Smooth muscle cell (in vitro differentiated cells): ENCODE data around the gene IFITM5. TPM values are rescaled to one million over a fixed set of nuclear protein-coding genes. Genes with fewer than 3 reads are reported as not detected.

Experiments used
- DNase-seq: peaks from one replicate; lab custom pipeline; 2025; ENCODE audit not compliant: unreplicated experiment; lab: John Stamatoyannopoulos, UW
- H2AFZ ChIP-seq: fragments of 200-600 bp; sonication (generic); 2 replicates; pipeline ENCODE4 v1.6.0; 2016; ENCODE audit warnings: antibody characterized with exemption, low read depth, mild to moderate bottlenecking
- H3F3A ChIP-seq: fragments of 200-600 bp; sonication (generic); 2 replicates; pipeline ENCODE4 v1.6.0; 2017; ENCODE audit warnings: antibody characterized with exemption, low read depth
- H3K27ac ChIP-seq: fragments of 200-600 bp; sonication (generic); 2 replicates; pipeline ENCODE4 v1.5.1; 2016; ENCODE audit warnings: low read depth, mild to moderate bottlenecking
- H3K27me3 ChIP-seq: fragments of 200-600 bp; sonication (generic); 2 replicates; pipeline ENCODE4 v1.6.1; 2016; ENCODE audit warnings: low read depth, mild to moderate bottlenecking
- H3K36me3 ChIP-seq: fragments of 200-600 bp; sonication (generic); 2 replicates; pipeline ENCODE4 v1.5.1; 2016; ENCODE audit warnings: low read depth
- H3K4me1 ChIP-seq: fragments of 200-600 bp; sonication (generic); 2 replicates; pipeline ENCODE4 v1.5.1; 2016; ENCODE audit warnings: low read depth
- H3K4me2 ChIP-seq: fragments of 200-600 bp; sonication (generic); 2 replicates; pipeline ENCODE4 v1.6.0; 2016; ENCODE audit warnings: mild to moderate bottlenecking
- H3K4me3 ChIP-seq: fragments of 200-600 bp; sonication (generic); 2 replicates; pipeline ENCODE4 v1.5.1; 2016; ENCODE audit warnings: mild to moderate bottlenecking
- H3K79me2 ChIP-seq: fragments of 200-600 bp; sonication (generic); 2 replicates; pipeline ENCODE4 v1.6.0; 2016; ENCODE audit warnings: low read depth, mild to moderate bottlenecking
- H3K9ac ChIP-seq: fragments of 200-600 bp; sonication (generic); 2 replicates; pipeline ENCODE4 v1.6.0; 2016; ENCODE audit warnings: low read depth
- H3K9me3 ChIP-seq: fragments of 200-600 bp; sonication (generic); replicated peaks from 2 replicates; pipeline ENCODE4 v1.5.1; 2016; ENCODE audit warnings: low read depth
- H4K20me1 ChIP-seq: fragments of 200-600 bp; sonication (generic); 2 replicates; pipeline ENCODE4 v1.6.0; 2016; ENCODE audit warnings: low read depth
- WGBS: methylation state at CpG from one replicate; pipeline ENCODE4 v1.1.7; 2016; ENCODE audit warnings: low lambda C conversion rate; 5-methylcytosine and 5-hydroxymethylcytosine counted together
- polyA plus RNA-seq: library from polyadenylated mRNA; unstranded; fragments of >200 nt; fragmentation: Nextera tagmentation; extraction: Ambion mirVana; gene quantifications from 2 replicates; pipeline ENCODE4 v1.2.1, GENCODE V29; 2016
- total RNA-seq: library from RNA; depleted of rRNA; stranded (reverse); fragments of >200 nt; gene quantifications from 2 replicates; pipeline ENCODE4 v1.2.3, GENCODE V29; 2014
- TF ChIP-seq, protein P1 (sequence below): fragments of 200-600 bp; sonication (generic); IDR thresholded peaks from 2 replicates; pipeline ENCODE4 v1.5.1; 2017; ENCODE audit warnings: borderline replicate concordance, mild to moderate bottlenecking, antibody characterized with exemption; ENCODE audit not compliant: insufficient read depth, poor library complexity, severe bottlenecking

IFITM5 gene
- total and polyA plus RNA-seq, 2 experiments from 2014 or later = not detected

DNA sequence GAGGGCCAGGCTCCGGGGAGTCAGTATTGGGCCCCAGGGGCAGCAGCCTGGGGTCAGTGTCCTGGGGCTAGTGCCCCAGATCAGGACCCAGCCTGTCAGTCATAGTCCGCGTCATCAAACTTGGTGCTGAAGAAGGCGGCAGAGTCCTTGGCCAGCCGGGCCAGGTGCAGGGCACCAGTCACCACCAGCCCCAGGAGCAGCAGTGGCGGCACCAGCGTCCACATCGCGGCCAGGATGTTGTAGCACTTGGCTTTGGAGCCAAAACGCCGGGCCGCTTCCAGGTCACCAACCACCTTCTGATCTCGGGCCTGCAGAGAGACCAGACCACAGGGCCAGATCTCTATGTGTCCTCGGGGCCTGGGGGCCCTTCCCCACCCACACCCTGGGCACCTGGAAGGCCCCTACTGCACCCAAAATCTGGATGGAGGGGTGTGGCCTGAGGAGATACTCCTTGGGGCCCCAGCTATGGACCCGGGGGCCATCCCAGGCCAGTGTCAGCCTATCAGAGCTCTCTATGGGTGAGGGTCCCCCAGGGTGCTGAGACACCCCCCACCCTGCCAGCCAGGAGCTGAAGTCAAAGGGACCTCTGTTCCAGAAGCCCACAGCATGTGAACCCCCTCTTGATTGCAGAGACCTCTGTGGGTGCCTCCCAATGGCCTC, 790 bp downstream of the IFITM5 start:
- no peaks in the 10 kb centered on the region for H3F3A ChIP-seq

DNA sequence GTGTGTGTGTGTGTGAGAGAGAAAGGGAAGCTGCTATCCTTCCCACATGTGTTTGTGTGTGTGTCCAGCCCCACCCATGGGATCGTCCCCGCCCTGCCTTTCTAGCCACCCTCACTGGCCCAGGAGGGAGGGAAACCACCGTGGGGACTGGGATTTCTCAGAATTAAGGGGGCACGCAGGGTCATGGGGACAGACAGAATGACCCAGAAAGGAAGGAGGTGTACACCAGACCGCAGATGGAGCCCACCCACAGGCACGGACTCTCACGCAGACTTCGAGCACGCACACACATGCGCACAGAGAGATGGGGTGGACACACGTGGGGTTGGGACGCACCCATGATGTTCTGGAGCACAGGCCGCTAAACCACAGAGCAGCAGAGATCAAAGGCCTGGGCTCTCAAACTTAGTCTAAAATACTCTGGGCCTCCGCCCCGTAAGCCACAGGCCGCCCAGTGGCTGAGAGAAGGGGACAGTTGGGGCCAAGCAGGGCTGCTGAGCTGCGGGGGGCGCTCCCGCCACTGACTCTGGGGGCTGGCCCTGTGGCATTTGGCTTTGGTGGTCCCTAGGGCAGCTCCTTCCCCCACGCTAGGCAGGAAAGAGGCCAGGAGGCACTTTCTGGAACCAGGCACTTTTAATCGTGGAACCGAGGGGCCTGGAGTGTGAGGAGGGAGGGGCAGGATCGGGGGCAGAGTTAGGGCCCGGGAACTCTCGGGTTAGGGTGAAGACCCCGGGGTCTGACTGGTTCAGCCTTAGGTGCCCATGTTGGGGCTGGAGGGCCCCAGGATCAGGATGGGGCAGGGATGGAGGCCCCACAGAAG, 1.5 kb downstream of the IFITM5 start:
- H3K4me2 ChIP-seq = no peak overlapping the region
- no peaks in the 10 kb centered on the region for H3F3A ChIP-seq
- TF ChIP-seq, protein P1, sequence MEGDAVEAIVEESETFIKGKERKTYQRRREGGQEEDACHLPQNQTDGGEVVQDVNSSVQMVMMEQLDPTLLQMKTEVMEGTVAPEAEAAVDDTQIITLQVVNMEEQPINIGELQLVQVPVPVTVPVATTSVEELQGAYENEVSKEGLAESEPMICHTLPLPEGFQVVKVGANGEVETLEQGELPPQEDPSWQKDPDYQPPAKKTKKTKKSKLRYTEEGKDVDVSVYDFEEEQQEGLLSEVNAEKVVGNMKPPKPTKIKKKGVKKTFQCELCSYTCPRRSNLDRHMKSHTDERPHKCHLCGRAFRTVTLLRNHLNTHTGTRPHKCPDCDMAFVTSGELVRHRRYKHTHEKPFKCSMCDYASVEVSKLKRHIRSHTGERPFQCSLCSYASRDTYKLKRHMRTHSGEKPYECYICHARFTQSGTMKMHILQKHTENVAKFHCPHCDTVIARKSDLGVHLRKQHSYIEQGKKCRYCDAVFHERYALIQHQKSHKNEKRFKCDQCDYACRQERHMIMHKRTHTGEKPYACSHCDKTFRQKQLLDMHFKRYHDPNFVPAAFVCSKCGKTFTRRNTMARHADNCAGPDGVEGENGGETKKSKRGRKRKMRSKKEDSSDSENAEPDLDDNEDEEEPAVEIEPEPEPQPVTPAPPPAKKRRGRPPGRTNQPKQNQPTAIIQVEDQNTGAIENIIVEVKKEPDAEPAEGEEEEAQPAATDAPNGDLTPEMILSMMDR = no peak
- H4K20me1 ChIP-seq = no peaks in the 10 kb centered on the region
- H3K27me3 ChIP-seq = no peaks in the 10 kb centered on the region
- no peaks in the 10 kb centered on the region for H3K36me3 ChIP-seq
- 81% methylated on average over 26 of the region's 26 CpGs for WGBS
- no peak overlapping the region for H3K9ac ChIP-seq
- no peak overlapping the region for H3K27ac ChIP-seq
- no peaks in the 10 kb centered on the region for H3K79me2 ChIP-seq
- H2AFZ ChIP-seq = no peak overlapping the region
- DNase-seq = no peak
- no peaks in the 10 kb centered on the region for H3K9me3 ChIP-seq
- no peaks in the 10 kb centered on the region for H3K4me1 ChIP-seq
- no peak overlapping the region for H3K4me3 ChIP-seq

More for the DNA sequence above, 790 bp downstream of the IFITM5 start:
- TF ChIP-seq, protein P1 = no peak
- no peak overlapping the region for H3K4me2 ChIP-seq
- no peak overlapping the region for H3K9ac ChIP-seq
- WGBS = 92% methylated on average over 14 of the region's 15 CpGs
- no peaks in the 10 kb centered on the region for H3K27me3 ChIP-seq
- no peaks in the 10 kb centered on the region for H3K4me1 ChIP-seq
- H3K9me3 ChIP-seq = no peaks in the 10 kb centered on the region
- no peak overlapping the region for H3K4me3 ChIP-seq
- no peaks in the 10 kb centered on the region for H4K20me1 ChIP-seq
- no peak for DNase-seq
- no peak overlapping the region for H3K27ac ChIP-seq
- no peak overlapping the region for H2AFZ ChIP-seq
- no peaks in the 10 kb centered on the region for H3K79me2 ChIP-seq
- no peaks in the 10 kb centered on the region for H3K36me3 ChIP-seq

DNA sequence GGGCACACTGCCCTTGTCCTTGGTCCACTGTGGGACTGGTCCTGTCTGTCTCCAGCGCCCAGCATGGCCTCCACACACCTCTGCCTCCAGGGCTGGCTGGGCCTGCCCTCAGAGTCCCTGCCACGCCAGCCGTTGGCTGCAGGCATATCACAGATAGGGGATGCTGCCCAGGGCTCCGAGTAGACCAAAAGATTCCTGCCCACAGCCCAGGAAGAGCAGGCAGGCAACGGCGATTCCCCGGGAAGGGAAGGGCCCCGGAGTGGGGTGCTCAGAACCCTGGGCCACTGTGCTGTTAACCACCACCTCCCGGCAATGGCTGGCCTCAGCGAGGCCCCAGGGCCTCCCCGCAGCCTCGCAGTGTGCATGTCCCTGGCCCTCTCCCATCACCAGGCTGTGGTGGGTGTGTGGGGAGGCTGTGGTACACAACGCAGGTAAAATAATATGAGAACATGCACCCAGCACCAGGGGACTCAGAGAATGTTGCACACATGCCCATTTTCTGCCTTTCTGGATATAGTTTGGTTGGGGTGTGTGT, 2.2 kb downstream of the IFITM5 start:
- H3K36me3 ChIP-seq = no peaks in the 10 kb centered on the region
- no peak for DNase-seq
- no peak overlapping the region for H3K27ac ChIP-seq
- H3K27me3 ChIP-seq = no peaks in the 10 kb centered on the region
- no peak overlapping the region for H3K9ac ChIP-seq
- no peak overlapping the region for H3K4me3 ChIP-seq
- H4K20me1 ChIP-seq = no peaks in the 10 kb centered on the region
- no peak overlapping the region for H2AFZ ChIP-seq
- no peaks in the 10 kb centered on the region for H3K79me2 ChIP-seq
- WGBS = 82% methylated on average over 13 of the region's 13 CpGs
- H3K4me2 ChIP-seq = no peak overlapping the region
- TF ChIP-seq, protein P1 = no peak
- H3F3A ChIP-seq = no peaks in the 10 kb centered on the region
- H3K4me1 ChIP-seq = no peaks in the 10 kb centered on the region
- no peaks in the 10 kb centered on the region for H3K9me3 ChIP-seq
